CD4-positive, alpha-beta T cell treated with Interleukin-17A for 1 hour (primary cell): ENCODE data around the gene NFS1.

Experiments
- DNase-seq: peaks from one replicate; pipeline ENCODE4 v3.0.0-alpha.2; 2020

Gene NFS1

DNA sequence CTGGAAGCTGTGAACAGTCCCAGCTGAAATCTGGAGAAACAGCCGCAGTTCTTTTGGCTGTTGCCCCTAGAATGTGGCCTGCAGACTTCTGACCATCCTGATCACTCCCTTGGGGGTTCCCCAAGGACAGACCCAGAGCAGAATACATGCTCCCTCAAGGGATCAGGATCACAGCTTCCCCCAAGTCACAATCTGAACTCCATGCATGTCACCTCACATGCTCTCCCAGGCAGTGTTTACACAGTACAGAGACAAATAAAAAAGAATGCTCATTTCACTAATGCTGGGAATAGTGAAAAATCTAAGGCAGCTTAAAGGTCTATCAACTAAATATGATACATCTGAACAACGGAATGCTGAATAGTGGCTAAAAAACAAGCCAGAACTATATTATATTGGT is 63.1 kb downstream of the NFS1 start:
- DNase-seq: no peak

DNA sequence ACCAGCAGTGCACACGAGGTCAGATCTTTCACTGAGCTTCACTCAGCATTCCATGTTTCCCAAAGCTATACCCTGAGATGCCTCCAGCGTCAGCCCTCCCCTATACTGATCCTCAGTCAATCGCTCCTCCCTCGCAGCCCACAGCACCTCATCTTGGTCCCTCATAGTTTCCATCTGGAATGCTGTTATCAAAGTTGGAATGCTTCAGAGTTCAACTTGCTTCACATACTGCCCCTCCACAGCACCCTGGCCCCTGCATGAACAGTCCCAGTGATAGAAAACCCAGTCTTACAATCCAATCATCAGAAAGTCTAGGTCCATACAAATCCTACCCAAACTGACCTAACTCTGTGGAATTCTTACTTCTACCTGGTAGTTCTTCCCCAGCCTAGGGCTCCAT is 63.5 kb downstream of the NFS1 start:
- DNase-seq: no peak

DNA sequence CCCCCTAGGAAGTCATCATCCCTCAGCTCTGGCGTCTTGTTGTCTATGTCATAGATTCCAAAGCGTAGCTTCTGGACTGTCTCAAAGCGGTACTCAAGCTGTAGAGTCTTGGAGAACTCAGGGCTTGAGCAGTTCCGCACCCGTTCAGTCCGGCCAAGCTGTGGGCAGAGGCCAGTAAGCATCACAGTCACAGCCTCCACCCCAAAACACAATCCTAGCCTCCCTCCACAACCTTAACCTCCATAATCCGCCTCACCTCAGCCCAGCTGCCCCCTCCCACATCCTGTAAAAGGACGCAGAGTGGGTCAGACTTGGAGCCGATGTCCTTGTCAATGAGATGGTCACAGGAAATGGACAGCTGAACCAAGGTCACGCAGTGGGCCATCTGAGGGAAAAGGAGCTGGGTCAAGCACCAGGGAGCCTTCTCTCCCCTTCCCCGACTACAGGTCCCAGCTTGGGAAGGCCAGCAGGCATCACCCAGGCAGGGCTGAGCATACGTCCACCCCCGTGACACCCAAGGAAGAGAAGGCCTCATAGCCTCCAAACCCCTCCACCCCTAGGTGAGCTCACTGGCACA is 66.5 kb downstream of the NFS1 start:
- no peak for DNase-seq

DNA sequence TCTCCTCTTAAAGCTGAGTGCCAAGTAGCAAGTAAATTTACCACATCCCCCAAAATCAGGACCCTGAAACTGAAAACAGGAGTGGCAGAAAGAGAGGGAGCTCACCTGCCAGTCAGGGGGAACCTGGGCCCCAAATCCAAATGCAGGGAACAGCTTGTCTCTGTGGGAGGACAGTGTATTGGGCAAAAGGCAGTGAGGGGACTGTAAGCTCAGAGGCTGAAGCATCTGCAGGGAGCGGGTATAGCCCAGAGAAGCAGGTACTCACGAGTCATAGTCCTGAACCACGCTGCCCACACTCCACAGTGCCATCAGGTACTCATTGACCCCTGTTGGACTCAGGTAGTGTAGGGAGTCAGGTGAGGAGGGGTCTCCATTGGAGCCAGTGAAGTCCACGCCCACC is 68.5 kb downstream of the NFS1 start:
- no peak for DNase-seq

DNA sequence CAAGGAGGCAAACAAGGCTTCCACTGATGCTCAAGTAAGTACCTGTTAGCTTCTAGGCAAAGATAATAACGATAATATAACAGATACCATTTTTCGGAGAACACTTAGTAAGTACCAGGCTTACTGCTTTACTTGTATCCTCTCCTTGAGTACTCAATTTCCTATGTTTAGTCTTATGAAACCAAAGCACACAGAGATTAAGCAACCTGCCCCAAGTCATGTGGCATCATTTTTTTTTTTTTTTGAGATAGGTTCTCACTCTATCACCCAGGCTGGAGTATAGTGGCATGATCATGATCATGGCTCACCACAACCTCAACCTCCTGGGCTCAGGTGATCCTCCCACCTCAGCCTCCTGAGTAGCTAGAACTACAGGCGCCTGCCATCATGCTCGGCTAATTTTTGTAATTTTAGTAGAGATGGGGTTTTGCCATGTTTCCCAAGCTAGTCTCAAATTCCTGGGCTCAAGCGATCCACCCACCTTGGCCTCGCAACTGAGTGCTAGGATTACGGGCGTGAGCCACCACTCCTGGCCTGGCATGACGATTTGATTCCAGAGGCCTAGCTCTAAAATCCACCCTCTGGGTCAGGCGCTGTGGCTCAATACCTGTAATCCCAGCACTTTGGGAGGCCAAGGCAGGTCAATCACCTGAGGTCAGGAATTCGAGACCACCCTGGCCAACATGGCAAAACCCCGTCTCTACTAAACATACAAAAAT is 69.6 kb downstream of the NFS1 start:
- DNase-seq: no peak

DNA sequence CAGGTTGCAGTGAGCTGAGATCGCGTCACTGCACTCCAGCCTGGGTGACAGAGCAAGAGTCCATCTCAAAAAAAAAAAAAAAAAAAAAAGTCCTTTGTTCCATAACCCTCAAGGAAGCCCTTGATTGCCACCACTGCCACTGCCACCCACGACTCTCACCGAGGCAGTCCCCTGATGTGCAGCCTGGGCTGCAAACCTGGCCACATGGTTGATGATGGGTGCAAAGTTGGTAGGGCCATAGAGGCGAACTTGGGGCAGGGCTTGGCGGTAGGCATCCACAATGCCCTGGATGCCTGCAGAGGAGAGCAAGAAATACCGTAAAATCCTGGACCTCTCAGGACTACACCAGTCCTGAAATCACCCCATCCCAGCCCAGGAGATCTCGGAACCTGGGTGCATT is 72.0 kb downstream of the NFS1 start:
- no peak for DNase-seq

DNA sequence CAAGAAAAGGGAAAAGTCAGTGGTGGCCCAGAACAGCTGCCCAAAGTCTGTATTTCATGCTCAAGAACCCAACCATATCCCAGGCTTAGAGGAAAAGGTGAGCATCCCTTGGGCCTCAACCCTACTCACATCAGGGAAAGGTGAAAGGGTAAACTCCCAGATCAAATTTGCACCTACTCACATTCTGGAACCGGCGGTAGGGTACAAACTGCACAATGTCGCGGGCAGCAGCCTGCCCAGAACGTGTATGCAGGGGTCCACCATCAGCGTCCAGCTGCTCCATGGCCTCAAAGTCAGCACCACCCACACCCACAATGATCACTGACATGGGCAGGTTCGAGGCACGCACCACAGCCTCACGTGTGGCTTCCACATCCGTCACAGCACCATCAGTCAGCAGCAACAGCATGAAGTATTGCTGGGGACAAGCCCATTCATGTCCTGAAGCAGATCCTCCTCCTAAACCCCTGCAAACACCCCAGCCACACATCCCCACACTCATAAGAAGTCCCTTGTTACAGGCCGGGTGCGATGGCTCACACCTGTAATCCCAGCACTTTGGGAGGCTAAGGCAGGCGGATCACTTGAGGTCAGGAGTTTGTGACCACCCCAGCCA is 72.7 kb downstream of the NFS1 start:
- DNase-seq: no peak

DNA sequence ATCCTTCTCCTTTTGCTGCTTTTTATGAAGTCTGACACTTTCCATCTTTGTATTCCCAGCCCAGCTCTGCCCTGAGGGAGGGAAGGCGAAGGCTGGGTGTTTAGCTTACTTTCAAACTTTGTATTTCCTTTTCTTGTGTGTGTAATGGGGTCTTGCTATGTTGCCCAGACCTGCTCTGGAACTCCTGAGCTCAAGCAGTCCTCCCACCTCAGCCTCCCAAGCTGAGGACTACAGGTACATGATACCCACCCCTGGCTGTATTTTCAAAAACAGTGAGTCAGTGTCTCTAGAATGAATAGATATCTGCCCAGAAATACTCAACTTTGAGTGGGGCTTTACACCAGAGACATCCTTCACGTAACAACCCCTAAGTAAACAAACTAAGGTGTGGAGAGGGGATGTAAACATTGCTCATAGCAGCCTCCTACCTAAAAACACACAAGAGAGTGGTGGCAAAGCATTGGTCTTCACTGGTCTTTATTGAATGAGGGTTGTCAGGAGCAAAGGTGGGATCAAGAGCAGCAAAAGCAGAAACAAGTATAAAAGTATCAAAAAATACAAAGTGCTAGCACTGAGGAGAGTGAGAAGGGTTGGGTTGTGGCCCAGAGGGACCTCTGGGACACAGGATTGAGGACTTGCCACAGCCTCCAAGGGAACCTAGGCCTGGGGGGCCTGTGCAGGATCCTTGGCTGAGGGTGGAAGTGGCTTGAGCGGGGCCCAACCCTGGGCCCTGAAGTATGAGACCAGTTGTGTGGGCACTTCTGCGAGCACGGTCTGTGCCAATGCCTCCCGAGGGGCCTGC is 73.4 kb downstream of the NFS1 start:
- no peak for DNase-seq

DNA sequence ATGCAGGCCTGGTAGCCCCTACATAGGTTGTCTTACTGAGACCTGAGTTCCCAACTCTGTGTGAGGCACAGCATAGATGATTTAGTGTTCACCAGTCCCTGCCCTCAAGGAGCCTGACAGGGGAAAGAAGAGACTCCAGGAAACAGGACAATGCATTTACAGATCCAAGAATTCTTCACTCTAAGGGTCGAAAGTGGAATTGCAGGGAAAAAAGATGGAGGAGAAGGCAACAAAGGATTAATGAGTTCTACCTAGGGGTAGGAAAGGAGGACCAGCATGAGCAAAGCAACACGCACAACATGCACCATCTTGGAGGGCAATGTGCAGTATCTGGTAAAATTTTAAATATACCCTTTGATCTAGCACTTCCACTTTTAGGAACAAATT is 77.6 kb downstream of the NFS1 start:
- DNase-seq: no peak

DNA sequence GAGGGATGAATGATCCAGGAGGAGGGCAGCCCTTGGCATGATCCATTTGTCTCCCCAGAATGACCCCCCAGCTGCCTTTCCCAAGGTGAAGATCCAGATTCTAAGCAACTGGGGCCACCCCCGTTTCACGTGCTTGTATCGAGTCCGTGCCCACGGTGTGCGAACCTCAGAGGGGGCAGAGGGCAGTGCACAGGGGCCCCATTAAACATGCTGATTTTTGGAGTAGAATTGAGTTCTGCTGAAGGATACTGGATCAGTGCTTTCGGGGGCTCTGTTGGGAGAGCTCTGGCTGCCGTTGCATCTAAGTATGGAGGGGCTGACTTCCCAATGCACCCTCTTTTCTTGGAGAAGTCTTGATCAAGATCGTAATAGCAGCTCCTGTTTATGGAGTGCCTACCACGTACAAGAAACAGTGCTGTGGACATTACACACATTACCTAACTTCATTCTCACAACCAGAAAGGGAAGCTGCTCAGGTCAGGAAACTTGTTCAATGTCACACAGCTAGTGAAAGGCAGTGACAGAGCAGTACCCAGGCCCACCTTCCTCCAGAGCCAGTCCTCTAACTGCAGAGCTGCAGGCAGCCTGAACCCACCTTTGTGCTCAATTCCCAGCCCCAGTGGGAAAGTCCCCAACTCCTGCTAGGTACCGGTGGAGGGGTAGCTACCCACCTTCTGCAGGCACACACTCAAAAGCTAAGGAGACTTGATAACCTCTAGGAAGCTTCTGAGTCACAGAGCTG is 78.2 kb downstream of the NFS1 start:
- DNase-seq: no peak

DNA sequence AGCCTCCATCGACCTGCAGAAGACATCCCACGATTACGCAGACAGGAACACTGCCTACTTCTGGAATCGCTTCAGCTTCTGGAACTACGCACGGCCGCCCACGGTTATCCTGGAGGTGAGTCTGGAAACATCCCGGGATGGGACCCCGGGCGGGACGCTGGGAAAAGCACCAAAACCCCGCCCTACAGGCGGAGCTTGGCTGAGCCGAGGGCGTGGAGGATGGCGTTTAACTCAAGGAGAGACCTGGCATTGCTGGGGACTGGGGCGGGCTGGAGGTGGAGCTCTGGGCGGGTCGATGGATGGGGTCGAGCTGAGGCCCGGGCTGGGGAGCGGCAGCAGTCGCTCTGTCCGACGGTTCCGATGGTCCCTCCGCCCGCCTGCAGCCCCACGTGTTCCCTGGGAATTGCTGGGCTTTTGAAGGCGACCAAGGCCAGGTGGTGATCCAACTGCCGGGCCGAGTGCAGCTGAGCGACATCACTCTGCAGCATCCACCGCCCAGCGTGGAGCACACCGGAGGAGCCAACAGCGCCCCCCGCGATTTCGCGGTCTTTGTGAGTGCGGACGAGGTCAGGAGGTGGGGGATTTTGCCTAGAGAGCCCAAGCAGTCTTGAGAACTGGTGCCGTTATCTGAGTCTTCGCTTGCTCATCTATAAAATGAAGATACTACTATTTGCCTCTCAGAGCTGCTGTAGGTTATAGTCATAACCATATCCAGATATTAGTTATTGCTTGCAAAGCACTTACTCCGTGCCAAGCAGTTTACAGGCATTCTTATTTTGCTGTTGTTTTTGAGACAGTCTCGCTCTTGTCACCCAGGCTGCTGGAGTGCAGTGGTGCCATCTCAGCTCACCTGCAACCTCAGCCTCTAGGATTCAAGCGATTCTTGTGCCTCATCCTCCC is 79.7 kb downstream of the NFS1 start:
- peak; percentile 79 for DNase-seq

DNA sequence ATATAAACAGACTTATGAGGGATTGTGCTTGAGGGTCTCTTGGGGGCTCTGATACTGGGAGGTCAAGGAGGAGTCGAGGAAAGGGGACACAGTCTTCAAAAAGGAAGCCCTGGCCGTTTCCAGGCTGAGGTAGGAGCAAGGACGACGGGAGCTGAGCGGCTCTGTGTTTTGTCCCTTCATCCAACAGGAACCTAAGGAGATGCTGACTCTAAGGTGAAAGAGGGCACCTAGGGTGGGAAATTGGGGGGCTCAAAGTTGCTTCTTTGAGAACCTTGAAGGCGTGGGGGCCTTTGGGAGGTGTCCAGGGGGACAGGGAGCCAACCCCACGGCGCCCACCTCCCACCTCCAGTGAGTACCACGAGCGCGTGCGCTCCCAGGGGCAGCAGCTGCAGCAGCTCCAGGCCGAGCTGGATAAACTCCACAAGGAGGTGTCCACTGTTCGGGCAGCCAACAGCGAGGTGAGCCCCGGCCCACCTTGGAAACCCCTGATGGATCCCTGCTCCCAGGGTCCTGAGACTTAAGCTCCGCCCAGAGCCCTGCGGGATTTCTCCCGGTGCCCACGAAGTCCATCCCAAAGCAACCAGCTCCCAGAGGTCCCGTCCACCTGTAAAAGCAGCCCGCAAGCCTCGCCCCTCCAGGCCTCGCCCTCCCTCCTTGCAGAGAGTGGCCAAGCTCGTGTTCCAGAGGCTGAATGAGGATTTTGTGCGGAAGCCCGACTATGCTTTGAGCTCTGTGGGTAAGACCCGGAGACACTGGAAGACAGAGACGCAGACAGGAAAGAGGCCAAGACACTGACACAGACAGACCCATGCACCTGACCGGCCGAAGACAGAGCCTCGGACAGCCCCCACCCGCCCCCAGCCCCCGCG is 80.7 kb downstream of the NFS1 start:
- DNase-seq: peak; percentile 27
